Vagina (tissue), 2 donors: ENCODE data around the gene KBTBD4. TPM values are rescaled to one million over a fixed set of nuclear protein-coding genes. Genes with fewer than 3 reads are reported as not detected.
A peak's percentile ranks its signal among the peaks of the same experiment; 100 is the strongest.

ENCODE experiments used
- DNase-seq, 2 donors: peaks; one replicate each; pipeline ENCODE4 v3.0.0-alpha.2; 2017; ENCODE audit errors: extremely low spot score in 2 of 2
- H3K27ac ChIP-seq: fragments of 200-600 bp; sonication (generic); one replicate; pipeline ENCODE4 v1.5.1; 2019
- H3K27me3 ChIP-seq: fragments of 200-600 bp; sonication (generic); one replicate; pipeline ENCODE4 v1.5.1; 2019
- H3K36me3 ChIP-seq, 2 donors: fragments of 200-600 bp; sonication (generic); one replicate each; pipeline ENCODE4 v1.5.1; 2017 to 2019
- H3K4me1 ChIP-seq: fragments of 200-600 bp; sonication (generic); one replicate; pipeline ENCODE4 v1.5.1; 2019
- H3K4me3 ChIP-seq, 2 donors: fragments of 200-600 bp; sonication (generic); 1 replicate in 1 of 2; 2 replicates in 1 of 2; pipeline ENCODE4 v1.5.1; 2016 to 2019
- H3K9me3 ChIP-seq: fragments of 200-600 bp; sonication (generic); one replicate; pipeline ENCODE4 v1.5.1; 2019
- POLR2A ChIP-seq, 2 donors: fragments of 450-650 bp; IDR thresholded peaks; one replicate each; pipeline ENCODE4 v1.6.1; 2017; ENCODE audit warnings: antibody characterized with exemption in 2 of 2, mild to moderate bottlenecking in 2 of 2, moderate library complexity in 2 of 2
- POLR2AphosphoS5 ChIP-seq, 2 donors: sonication (generic); formaldehyde crosslinking; IDR thresholded peaks; one replicate each; pipeline ENCODE4 v1.9.0; 2017; ENCODE audit warnings: antibody characterized with exemption in 2 of 2, mild to moderate bottlenecking in 2 of 2, low read depth in 1 of 2; ENCODE audit not compliant: insufficient read depth in 1 of 2
- intact Hi-C: fragments of 100-400 bp; cut with DNase I; formaldehyde crosslinking; loops from one replicate; pipeline ENCODE4 v1.15.1; 2023
- total RNA-seq: library from RNA; depleted of rRNA; stranded (reverse); fragments of >200 nt; gene quantifications from one replicate; pipeline ENCODE4 v1.2.3, GENCODE V29; 2016
- TF ChIP-seq, protein P1 (sequence below), 3 experiments: fragments of 450-650 bp in 2 of 3; fragments of 200-600 bp in 1 of 3; sonication (generic) in 1 of 3; IDR thresholded peaks; one replicate each; pipeline ENCODE4 v1.5.1; 2017 to 2019; ENCODE audit warnings: antibody characterized with exemption in 3 of 3, mild to moderate bottlenecking in 2 of 3, moderate library complexity in 2 of 3

KBTBD4 gene
- total RNA-seq, 1 donor from 2014 or later: 14.7 TPM

DNA sequence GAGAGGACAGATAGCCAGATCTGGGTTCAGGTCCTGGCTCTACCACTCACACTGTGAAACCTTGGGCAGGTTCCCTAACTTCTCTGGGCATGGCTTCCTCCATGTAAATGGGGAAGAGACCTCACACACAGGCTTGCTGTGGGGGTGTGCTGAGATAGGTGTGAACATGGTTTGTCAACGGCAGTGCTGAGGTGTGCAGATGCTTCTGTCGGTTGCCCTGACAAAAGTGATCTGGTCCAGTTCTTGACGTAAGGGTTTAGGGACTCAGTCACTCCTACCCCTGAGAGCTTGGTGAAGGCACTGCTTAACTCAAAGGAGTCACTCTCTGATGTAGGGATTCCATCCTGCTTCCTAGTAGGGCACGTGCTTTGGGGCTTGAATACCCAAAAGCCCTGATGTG is 13.5 kb upstream of the KBTBD4 start:
- Histone ChIP-seq H3K9me3 (no peaks in the 10 kb centered on the region), H3K36me3 (no peaks in the 10 kb centered on the region), H3K27ac (no peak overlapping the region), H3K4me3 (no peak overlapping the region), H3K4me1 (peaks cover 23% of the 10 kb centered on the region), H3K27me3 (peaks cover 6% of the 10 kb centered on the region)
- DNase-seq: no peak
- TF ChIP-seq POLR2A (IDR thresholded peaks at IDR 0.05): no peak
- TF ChIP-seq, protein P1, sequence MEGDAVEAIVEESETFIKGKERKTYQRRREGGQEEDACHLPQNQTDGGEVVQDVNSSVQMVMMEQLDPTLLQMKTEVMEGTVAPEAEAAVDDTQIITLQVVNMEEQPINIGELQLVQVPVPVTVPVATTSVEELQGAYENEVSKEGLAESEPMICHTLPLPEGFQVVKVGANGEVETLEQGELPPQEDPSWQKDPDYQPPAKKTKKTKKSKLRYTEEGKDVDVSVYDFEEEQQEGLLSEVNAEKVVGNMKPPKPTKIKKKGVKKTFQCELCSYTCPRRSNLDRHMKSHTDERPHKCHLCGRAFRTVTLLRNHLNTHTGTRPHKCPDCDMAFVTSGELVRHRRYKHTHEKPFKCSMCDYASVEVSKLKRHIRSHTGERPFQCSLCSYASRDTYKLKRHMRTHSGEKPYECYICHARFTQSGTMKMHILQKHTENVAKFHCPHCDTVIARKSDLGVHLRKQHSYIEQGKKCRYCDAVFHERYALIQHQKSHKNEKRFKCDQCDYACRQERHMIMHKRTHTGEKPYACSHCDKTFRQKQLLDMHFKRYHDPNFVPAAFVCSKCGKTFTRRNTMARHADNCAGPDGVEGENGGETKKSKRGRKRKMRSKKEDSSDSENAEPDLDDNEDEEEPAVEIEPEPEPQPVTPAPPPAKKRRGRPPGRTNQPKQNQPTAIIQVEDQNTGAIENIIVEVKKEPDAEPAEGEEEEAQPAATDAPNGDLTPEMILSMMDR (IDR thresholded peaks at IDR 0.05): no peak
- TF ChIP-seq POLR2AphosphoS5 (IDR thresholded peaks at IDR 0.05; ENCODE audit: insufficient read depth in 1 of 2, low read depth in 1 of 2): no peak
- intact Hi-C loops: no loop called here

DNA sequence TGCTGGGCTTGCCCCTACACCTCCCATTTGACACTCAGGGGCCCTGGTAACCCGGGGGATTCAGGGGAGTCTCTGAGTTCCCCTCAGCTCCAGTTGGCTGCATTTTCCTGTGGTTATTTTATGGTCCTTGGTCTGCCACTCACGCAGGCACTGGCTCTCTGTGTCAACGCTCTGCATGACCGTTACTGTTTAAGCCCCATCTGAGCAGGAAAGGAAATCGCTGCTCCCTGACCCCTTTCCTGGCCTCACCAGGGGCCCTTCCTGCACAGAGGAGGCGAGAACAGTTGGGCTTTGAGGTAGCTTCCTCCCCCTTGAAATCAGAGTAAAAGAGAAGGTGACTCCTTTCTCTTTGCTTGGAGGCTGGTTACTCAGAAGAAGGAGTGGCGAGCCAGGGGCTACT is 13.0 kb upstream of the KBTBD4 start:
- Histone ChIP-seq H3K27ac (no peak overlapping the region), H3K4me3 (no peak overlapping the region), H3K27me3 (peaks cover 6% of the 10 kb centered on the region), H3K4me1 (peaks cover 26% of the 10 kb centered on the region), H3K36me3 (no peaks in the 10 kb centered on the region), H3K9me3 (no peaks in the 10 kb centered on the region)
- intact Hi-C loops: no loop called here
- DNase-seq: no peak
- TF ChIP-seq, protein P1 (IDR thresholded peaks at IDR 0.05): no peak
- TF ChIP-seq POLR2A (IDR thresholded peaks at IDR 0.05) (no peak), POLR2AphosphoS5 (IDR thresholded peaks at IDR 0.05; ENCODE audit: insufficient read depth in 1 of 2, low read depth in 1 of 2) (no peak)

DNA sequence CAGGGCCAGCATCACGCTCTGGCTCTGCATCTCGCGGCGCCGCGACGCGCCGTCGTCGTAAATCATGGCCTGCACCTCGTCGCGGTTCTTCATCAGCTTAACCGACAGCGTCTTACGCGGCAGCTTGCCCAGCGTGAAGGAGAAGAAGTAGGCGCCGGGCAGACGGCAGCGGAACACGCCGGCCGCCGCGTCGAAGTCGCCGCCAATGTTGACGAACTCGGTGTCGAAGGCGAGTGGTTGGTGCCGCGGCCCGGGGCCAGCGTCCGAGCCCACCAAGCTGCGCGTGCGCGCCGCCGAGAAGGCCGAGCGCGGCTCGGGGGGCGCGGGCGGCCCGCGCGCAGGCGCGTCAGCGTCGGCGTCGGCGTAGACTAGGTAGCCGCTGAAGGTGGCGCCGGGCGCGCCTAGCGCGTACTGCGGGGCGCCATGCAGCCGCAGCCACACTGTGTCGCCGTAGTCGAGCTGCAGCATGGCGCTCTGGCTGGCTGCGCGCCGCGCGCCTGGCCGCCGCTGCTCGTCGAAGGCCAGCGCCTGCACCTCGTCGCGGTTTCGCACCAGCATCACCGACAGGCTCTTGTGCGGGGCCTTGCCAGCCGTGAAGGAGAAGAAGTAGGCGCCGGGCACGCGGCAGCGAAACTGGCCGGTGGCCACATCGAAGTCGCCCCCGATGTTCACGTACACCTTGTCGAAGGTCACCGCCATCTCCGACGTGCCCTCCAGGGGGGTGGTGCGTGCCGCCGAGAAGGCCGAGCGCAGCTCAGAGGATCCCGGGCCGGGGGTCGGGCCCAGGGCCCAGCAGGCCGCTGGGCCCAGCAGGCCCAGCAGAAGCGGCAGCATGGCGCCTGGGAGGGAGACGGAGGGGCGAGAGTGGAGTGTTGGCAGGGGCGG is 11.4 kb upstream of the KBTBD4 start:
- intact Hi-C loops: no loop called here
- Histone ChIP-seq H3K27ac (no peak overlapping the region), H3K36me3 (no peaks in the 10 kb centered on the region), H3K4me1 (peaks cover 30% of the 10 kb centered on the region), H3K4me3 (peak overlapping the region; percentile 41 to 48), H3K9me3 (no peaks in the 10 kb centered on the region), H3K27me3 (peaks cover 6% of the 10 kb centered on the region)
- no peak for DNase-seq
- TF ChIP-seq POLR2A (IDR thresholded peaks at IDR 0.05) (no peak), POLR2AphosphoS5 (IDR thresholded peaks at IDR 0.05; ENCODE audit: insufficient read depth in 1 of 2, low read depth in 1 of 2) (peak in 1 of 2 donors; percentile 52)
- TF ChIP-seq, protein P1 (IDR thresholded peaks at IDR 0.05): no peak

DNA sequence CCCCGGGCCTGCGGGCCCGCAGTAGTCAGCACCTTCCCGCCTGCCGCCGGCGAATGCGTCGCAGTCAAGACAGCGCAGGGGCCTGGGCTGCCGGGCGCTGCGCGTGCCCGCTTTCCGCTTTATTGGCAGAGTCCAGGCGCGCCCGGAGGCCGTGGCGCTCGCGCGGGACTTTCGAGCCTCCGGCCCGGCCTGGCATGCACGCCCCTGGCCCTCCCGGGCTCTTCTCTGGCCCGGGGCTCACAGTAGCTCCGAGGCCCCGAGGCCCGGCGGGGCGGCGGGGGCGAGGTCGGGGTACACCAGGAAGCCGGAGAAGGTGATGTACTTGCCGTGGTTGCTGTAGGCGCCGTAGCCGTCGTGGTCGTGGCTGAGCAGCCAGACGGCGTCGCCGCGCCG is 10.8 kb upstream of the KBTBD4 start:
- intact Hi-C loops: no loop called here
- TF ChIP-seq, protein P1 (IDR thresholded peaks at IDR 0.05): no peak
- peaks cover 6% of the 10 kb centered on the region for H3K27me3 ChIP-seq
- no peak for DNase-seq
- peaks cover 0 to 4% of the 10 kb centered on the region in 2 donors for H3K36me3 ChIP-seq
- H3K4me3 ChIP-seq: peak overlapping the region; percentile 41 to 48
- no peak overlapping the region for H3K27ac ChIP-seq
- no peaks in the 10 kb centered on the region for H3K9me3 ChIP-seq
- H3K4me1 ChIP-seq: peaks cover 30% of the 10 kb centered on the region

DNA sequence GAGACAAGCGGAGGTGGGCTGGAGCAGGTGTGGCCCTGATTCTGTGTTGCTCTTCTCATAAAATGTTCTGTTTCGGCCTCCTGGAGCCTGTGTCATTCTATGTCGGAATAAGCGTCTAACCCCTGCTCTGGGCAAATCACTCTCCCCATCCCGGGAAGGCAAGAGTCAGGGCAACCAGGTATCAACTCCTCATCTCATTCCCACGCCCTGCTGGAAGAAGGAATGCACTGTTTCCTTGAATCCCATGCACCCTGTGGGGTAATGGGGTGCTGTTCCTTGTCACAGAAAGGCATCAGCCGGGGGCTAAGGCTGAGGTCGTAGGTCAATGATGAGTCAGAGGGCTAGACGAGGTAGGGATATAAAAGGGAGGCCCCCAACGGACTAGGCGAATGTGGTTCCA is 10.3 kb upstream of the KBTBD4 start:
- DNase-seq: no peak
- Histone ChIP-seq H3K36me3 (peaks cover 0 to 9% of the 10 kb centered on the region in 2 donors), H3K9me3 (no peaks in the 10 kb centered on the region), H3K27me3 (peaks cover 6% of the 10 kb centered on the region), H3K27ac (no peak overlapping the region), H3K4me1 (peaks cover 25% of the 10 kb centered on the region), H3K4me3 (peak overlapping the region; percentile 41 to 48)
- TF ChIP-seq, protein P1 (IDR thresholded peaks at IDR 0.05): no peak
- no peak for TF ChIP-seq POLR2AphosphoS5 (IDR thresholded peaks at IDR 0.05; ENCODE audit: insufficient read depth in 1 of 2, low read depth in 1 of 2)
- no peak for TF ChIP-seq POLR2A (IDR thresholded peaks at IDR 0.05)
- intact Hi-C loops: no loop called here
